Measurements from ENCODE around the gene TMEM219. TPM values are rescaled to one million over a fixed set of nuclear protein-coding genes. Genes with fewer than 3 reads are reported as not detected.

Gene TMEM219
- total RNA-seq, 2 experiments from 2014 or later, result 31.9 to 35.5 TPM

DNA sequence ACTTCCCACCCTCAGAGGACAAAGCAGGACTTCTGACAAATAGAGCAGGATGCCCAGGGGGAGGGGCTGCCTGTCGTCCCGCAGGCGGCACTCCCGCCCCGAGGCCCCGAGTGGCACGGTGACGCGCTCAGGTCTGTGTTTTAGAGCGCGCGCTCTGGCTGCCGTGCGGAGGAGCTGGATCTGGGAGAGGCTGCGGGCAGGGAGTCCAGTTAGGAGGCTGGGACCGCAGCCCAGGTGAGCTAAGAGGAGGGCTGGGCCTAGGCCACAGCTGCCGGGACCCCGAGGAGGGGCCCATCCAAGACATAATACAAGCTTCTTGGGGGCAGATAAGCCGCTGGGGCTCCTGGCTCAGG is 42.5 kb downstream of the TMEM219 start:
- Mint-ChIP-seq H3K27me3 (ENCODE audit: low read depth) (peaks cover 3% of the 10 kb centered on the region), H3K36me3 (ENCODE audit: low read depth) (peaks cover 13% of the 10 kb centered on the region), H3K4me3 (no peak overlapping the region), H3K9me3 (no peaks in the 10 kb centered on the region), H3K27ac (no peak overlapping the region), H3K4me1 (ENCODE audit: low read depth) (peaks cover 4% of the 10 kb centered on the region)
- DNase-seq, result no peak
- CTCF ChIA-PET, result interaction anchor here (0.6 to 1.3 kb wide), 5 partner anchors 27 to 305 kb away, joined by 3 to 6 read pairs (median 3); partner anchors contain the start of gene TLCD3B
- intact Hi-C loops (cut with micrococcal nuclease), result no loop called here

DNA sequence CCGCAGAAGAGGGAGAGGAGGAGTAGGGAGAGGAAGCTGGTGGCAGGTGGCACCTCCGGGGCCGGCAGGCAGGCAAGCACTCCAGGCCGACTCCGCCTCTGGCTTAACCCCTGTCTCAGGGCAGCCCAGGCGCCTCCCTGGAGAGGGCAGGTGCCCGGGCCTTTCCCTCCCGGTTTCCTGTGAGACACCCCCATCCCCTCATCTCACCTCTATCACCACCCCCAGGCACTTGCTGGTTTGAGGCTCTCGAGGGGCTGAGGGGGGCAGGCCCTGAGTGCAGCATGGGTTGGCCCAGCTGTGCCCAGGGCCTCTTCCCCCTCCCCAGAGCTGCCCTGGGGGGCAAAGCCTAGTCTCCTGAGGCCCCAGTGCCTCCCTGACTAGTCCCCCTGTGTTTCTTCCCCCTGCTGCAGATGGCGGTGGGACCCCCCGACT is 42.9 kb downstream of the TMEM219 start:
- intact Hi-C loops (cut with micrococcal nuclease), result loop anchor here (1.0 to 5.0 kb wide), 2 partner anchors 33 to 142 kb away; partner anchors contain the start of genes CDIPT and TAOK2
- peaks cover 1% of the 10 kb centered on the region for H3K4me1 Mint-ChIP-seq (ENCODE audit: low read depth)
- H3K36me3 Mint-ChIP-seq (ENCODE audit: low read depth), result peaks cover 10% of the 10 kb centered on the region
- no peak overlapping the region for H3K4me3 Mint-ChIP-seq
- no peak for DNase-seq
- H3K27ac Mint-ChIP-seq, result no peak overlapping the region
- CTCF ChIA-PET, result interaction anchor here (0.6 to 1.3 kb wide), 6 partner anchors 27 to 305 kb away, joined by 3 to 6 read pairs (median 3); partner anchors contain the start of genes KCTD13 and TLCD3B
- H3K9me3 Mint-ChIP-seq, result no peaks in the 10 kb centered on the region
- H3K27me3 Mint-ChIP-seq (ENCODE audit: low read depth), result peaks cover 6% of the 10 kb centered on the region

DNA sequence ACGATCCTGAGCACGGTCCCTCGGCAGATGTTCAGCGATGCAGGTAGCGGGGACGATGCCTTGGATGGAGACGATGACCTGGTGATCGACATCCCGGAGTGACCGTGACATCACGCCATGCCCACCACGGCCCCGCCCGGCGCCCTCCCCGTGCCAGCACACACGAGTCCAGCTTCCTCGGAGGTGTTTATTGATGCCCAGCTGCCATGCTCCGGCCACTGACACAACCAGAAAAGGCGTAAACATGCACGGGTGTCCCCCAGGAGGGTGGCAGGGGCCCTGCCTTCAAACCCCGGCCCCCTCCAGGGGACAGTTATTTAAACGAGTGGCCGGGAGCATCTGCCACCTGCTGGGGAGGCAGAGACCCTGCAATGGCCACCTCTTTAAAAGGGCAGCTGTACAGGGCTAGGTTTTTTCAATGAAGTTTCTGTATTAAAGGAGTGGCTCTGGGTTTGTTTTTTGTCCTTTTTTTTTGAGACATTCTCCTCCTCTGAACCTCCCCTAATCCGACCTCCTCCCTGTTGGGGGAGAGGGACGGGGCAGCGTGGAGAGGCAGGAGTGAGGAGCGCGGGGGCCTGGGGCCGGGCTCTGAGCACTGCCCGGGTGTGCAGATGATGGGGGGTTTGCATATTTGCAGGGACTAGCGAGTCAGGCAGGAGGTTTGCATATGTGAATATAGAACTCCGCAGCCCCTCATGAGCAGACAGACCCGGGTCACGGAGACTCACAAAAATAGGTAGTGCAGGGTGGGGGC is 43.6 kb downstream of the TMEM219 start:
- no peak overlapping the region for H3K27ac Mint-ChIP-seq
- peak; percentile 49 for DNase-seq
- CTCF ChIA-PET, result interaction anchor here (0.6 to 1.3 kb wide), 9 partner anchors 9 to 343 kb away, joined by 3 to 5 read pairs (median 3); partner anchors contain the start of gene KCTD13
- peaks cover 9% of the 10 kb centered on the region for H3K36me3 Mint-ChIP-seq (ENCODE audit: low read depth)
- H3K27me3 Mint-ChIP-seq (ENCODE audit: low read depth), result peaks cover 11% of the 10 kb centered on the region
- no peak overlapping the region for H3K4me3 Mint-ChIP-seq
- no peaks in the 10 kb centered on the region for H3K9me3 Mint-ChIP-seq
- intact Hi-C loops (cut with micrococcal nuclease), result loop anchor here (1.0 to 5.0 kb wide), 2 partner anchors 33 to 142 kb away; partner anchors contain the start of genes CDIPT and TAOK2
- H3K4me1 Mint-ChIP-seq (ENCODE audit: low read depth), result peaks cover 3% of the 10 kb centered on the region

DNA sequence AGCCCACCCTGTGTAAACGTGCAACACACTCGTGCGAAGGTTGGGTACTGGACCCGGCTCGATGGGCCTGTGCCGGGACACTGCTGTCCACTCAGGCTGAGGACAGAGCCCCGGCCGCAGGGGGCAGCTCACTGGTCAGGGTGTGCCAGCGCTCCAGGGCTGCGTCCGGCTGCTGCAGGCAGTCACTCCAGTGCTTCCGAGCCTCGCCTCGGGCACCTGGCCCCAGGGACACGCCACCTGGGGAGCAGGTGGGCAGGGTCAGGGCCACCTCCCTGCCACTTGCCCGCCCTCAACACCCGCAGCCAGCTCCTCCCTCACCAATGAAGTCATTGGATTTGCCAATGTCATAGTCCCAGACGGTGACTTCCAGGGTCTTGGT is 44.2 kb downstream of the TMEM219 start:
- no peak overlapping the region for H3K4me3 Mint-ChIP-seq
- DNase-seq, result no peak
- intact Hi-C loops (cut with micrococcal nuclease), result loop anchor here (5.0 kb wide), 1 partner anchor 34 kb away; the partner anchor contains the start of gene TAOK2
- H3K27ac Mint-ChIP-seq, result no peak overlapping the region
- H3K36me3 Mint-ChIP-seq (ENCODE audit: low read depth), result peaks cover 9% of the 10 kb centered on the region
- peaks cover 12% of the 10 kb centered on the region for H3K27me3 Mint-ChIP-seq (ENCODE audit: low read depth)
- peaks cover 4% of the 10 kb centered on the region for H3K4me1 Mint-ChIP-seq (ENCODE audit: low read depth)
- no peaks in the 10 kb centered on the region for H3K9me3 Mint-ChIP-seq
- CTCF ChIA-PET, result interaction anchor here (0.6 to 1.3 kb wide), 7 partner anchors 9 to 344 kb away, joined by 3 to 5 read pairs (median 3); partner anchors contain the start of gene KCTD13

DNA sequence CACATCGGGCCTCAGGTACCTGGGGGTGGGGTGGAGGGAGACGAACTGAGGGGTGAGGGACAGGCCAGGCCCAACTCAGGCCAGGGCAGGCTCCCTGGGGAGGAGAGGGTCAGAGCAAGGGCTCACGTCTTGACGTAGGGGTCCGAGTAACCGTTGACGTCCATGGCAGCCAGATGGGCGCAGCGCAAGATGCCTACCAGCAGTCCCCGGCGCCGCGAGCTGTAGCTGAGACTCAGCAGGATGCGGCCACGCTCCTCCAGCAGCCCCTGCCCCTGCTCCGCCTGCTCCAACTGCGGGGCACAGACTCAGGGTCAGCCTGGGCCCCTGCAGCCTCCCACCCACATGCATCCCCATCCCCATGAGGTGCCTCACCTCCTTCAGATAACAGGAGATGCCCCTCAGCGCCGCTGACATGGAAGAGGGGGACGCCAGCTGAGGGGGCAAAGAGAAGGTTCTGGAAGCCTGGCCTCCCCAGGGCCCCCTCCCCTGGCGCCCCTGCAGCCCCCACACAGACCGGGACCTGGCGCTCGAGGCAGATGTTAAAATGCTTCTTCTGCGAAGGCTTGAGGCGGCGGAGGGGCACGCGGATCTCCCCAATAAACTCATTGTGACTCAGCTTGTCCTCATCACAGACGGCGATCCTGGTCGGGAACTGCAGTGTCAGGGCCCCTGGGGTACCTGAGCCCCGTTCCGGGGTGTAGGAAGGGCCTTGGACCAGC is 44.9 kb downstream of the TMEM219 start:
- H3K27ac Mint-ChIP-seq, result no peak overlapping the region
- peaks cover 9% of the 10 kb centered on the region for H3K36me3 Mint-ChIP-seq (ENCODE audit: low read depth)
- H3K27me3 Mint-ChIP-seq (ENCODE audit: low read depth), result peaks cover 14% of the 10 kb centered on the region
- H3K4me1 Mint-ChIP-seq (ENCODE audit: low read depth), result peaks cover 4% of the 10 kb centered on the region
- DNase-seq, result no peak
- H3K4me3 Mint-ChIP-seq, result no peak overlapping the region
- H3K9me3 Mint-ChIP-seq, result no peaks in the 10 kb centered on the region
- intact Hi-C loops (cut with micrococcal nuclease), result loop anchor here (5.0 kb wide), 1 partner anchor 35 kb away; the partner anchor contains the start of gene TAOK2
- CTCF ChIA-PET, result interaction anchor here (1.2 to 1.3 kb wide), 2 partner anchors 14 to 49 kb away, joined by 3 to 5 read pairs; no protein-coding TSS in a partner anchor

DNA sequence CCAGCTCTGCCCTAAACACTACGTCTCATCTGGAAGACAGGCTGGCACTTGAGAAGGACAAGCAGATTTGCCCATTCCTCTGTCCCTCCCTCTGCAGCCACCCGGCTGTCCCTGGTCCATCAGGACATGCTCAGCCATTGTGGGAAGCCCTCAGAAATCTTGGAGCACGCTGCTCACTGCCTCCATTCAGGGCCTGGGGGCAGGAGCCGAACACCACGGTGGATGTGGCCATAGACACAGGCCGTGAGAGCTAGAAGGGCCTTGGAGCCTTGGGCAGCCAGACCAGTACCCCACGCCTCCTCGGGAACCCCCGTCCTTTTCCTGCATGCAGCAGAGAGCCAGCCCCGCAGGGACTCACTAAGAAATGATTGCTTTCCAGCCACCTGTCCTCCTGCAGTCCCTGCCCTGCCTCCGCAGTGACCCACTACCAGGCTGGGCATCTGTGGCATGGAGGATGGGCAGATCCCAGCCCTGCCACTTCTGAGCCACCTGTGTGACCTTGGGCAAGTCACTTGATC is 45.6 kb downstream of the TMEM219 start:
- intact Hi-C loops (cut with micrococcal nuclease), result loop anchor here (5.0 kb wide), 1 partner anchor 35 kb away; the partner anchor contains the start of gene TAOK2
- Mint-ChIP-seq H3K36me3 (ENCODE audit: low read depth) (peaks cover 4% of the 10 kb centered on the region), H3K27ac (no peak overlapping the region), H3K27me3 (ENCODE audit: low read depth) (peaks cover 18% of the 10 kb centered on the region), H3K9me3 (no peaks in the 10 kb centered on the region), H3K4me3 (no peak overlapping the region), H3K4me1 (ENCODE audit: low read depth) (peaks cover 7% of the 10 kb centered on the region)
- no peak for DNase-seq
- CTCF ChIA-PET, result interaction anchor here (0.9 kb wide), 1 partner anchor 32 kb away, joined by 3 read pairs; no protein-coding TSS in a partner anchor

DNA sequence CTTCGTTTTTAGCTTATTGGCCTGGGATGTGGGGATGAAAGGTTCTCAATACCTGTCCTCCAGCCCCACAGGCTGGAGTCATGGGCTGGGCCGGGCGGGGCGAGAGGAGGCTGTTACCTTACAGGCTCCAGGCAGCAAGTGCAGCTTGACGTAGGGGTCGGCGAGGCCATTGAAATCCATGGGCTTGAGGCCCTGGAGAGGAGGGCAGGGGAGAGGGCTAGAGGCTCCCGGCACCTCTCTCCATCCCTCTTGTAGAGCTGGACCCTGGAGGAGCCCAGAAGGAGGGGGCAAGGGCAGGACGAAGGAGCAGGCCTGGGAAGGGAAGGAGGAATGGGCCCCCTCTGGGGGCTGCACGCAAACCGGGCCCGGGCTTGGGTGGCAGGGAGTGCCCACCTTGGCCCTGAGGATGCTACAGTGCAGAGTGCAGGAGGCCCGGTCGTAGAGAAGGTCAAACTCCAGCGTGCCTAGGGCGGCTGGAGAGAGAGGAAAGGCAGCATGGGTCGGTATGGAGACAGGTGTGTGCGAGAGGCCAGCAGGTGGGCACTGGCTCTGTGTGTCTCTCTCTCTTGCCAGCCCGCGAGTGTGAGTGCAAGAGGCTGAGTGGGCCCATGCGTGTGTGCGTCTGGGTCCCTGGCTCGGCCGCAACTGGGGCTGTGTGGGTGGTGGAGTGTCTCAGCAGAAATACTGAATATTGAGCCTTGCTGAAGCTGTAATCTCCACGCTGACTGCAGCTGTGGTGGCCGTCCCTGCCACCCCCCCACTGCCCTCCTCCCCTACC is 47.4 kb downstream of the TMEM219 start:
- Mint-ChIP-seq H3K27me3 (ENCODE audit: low read depth) (peaks cover 18% of the 10 kb centered on the region), H3K4me3 (no peak overlapping the region), H3K9me3 (no peaks in the 10 kb centered on the region), H3K27ac (no peak overlapping the region), H3K4me1 (ENCODE audit: low read depth) (peaks cover 7% of the 10 kb centered on the region), H3K36me3 (ENCODE audit: low read depth) (no peaks in the 10 kb centered on the region)
- CTCF ChIA-PET, result interaction anchor here (0.9 kb wide), 1 partner anchor 11 kb away, joined by 3 read pairs; no protein-coding TSS in a partner anchor
- intact Hi-C loops (cut with micrococcal nuclease), result loop anchor here (5.0 kb wide), 1 partner anchor 37 kb away; the partner anchor contains the start of gene TAOK2
- no peak for DNase-seq

DNA sequence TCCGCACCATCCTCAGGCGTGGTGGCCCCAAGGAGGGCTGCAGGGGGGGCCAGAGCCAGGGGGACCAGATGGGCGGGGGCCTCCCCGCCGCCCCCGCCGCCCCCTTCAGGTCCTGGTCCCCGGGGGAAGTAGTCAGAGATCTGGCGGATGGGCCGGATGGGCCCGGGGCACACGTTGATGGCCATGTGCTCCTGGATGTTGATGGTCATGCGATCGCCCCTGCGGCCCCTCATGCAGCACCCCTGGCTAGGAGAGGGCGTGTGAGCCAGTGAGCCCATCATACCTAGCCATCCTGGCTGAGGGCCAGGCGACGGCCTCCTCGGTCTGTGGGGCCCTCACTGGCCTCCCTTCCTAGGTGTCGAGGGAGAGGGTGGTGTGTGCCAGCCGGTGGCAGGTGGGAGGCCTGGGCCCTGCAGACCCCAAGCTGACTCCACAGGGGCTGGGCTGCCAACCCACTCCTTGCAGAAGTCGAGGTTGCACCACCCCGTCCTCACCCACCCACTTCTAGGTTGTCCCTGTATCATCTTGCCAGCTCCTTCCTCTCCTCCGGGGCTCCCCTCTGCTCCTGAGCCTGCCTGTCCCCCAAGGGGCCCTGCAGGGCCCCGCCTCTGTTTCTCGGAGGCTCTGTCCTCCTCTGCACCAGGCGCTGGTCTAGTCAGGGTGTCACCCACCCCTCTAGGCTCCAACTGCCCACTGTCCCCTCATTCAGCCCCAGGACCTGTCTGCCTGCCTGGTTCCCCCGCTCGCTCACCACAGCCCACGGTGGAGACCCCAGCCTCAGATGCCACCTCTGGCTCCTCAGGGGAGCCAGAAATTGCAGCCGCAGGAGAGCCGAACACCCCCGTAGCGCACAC is 48.3 kb downstream of the TMEM219 start:
- H3K4me3 Mint-ChIP-seq, result peak overlapping the region; percentile 60
- CTCF ChIA-PET, result no interaction called here
- peaks cover 7% of the 10 kb centered on the region for H3K4me1 Mint-ChIP-seq (ENCODE audit: low read depth)
- H3K9me3 Mint-ChIP-seq, result no peaks in the 10 kb centered on the region
- H3K27me3 Mint-ChIP-seq (ENCODE audit: low read depth), result peaks cover 18% of the 10 kb centered on the region
- intact Hi-C loops (cut with micrococcal nuclease), result loop anchor here (1.0 to 5.0 kb wide), 2 partner anchors 22 to 38 kb away; partner anchors contain the start of gene TAOK2
- H3K27ac Mint-ChIP-seq, result no peak overlapping the region
- no peaks in the 10 kb centered on the region for H3K36me3 Mint-ChIP-seq (ENCODE audit: low read depth)
- no peak for DNase-seq

DNA sequence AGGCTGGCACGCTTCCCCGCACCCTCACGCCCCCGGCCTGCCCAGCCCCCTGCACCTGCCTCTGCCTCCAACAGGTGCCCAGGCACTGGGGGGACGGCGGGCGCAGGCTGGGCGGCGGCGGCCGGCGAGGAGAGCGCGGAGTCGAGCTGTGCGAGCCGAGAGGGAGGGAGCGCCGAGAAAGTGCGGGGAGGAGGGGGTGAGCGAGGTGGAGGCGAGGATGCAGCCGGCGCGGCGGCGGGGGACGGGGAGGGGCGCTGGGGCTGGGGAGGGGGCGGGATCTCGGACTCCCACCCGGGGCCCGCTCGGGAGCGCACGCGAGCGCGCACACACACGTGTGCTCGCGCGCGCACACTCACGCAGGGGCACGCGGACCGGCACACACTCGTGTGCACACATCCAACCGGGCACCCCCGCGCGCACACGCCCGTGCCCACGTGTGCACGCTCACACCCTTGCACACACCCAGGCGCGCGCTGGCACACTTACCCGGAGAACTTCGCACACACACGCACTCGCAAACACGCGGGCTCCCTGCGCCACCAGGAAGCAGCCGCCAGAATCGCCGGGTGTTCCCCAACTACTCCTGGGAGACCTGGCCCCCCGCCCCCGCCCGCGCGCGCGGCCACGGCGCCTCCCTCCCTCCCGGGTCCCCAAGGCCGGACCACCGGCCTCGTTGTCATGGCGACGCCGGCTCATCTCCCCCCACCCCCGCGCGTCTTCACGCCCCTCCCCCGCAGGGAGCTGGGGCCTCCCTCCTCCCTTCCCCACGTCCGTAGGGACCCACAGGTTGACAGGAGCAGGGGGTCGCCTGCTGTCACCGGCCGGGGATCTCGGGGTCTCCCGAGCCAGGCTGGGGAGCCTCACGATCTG is 49.2 kb downstream of the TMEM219 start, which contains the start of gene DOC2A:
Gene DOC2A (minus strand): TSS at position 184 of the 870 bp plus-strand sequence. CDS start 805 bp downstream, outside the sequence.
- intact Hi-C loops (cut with micrococcal nuclease), result loop anchor here (1.0 kb wide), 1 partner anchor 21 kb away; no protein-coding TSS in a partner anchor

More for the DNA sequence above, 49.2 kb downstream of the TMEM219 start, which contains the start of gene DOC2A:
- Mint-ChIP-seq H3K27me3 (ENCODE audit: low read depth) (peaks cover 18% of the 10 kb centered on the region), H3K9me3 (no peaks in the 10 kb centered on the region), H3K4me1 (ENCODE audit: low read depth) (peaks cover 7% of the 10 kb centered on the region), H3K4me3 (peak within 1 kb of the TSS; percentile 72), H3K27ac (no peak within 1 kb of the TSS), H3K36me3 (ENCODE audit: low read depth) (no peaks in the 10 kb centered on the region)
- DNase-seq, result peak; percentile 47
- CTCF ChIA-PET, result interaction anchor here (0.6 kb wide), 1 partner anchor 311 kb away, joined by 3 read pairs; no protein-coding TSS in a partner anchor
